ENCODE data around the gene SLFN14.
"Not testable (repeated sequence)": the region's sequence is repeated elsewhere in the genome, so short reads cannot be mapped to it uniquely, and the experiment has no call there.

The SLFN14 gene

GRCh38 chr17:35534576-35535093 is 26.0 kb downstream of the SLFN14 start:
- no peak for TF ChIP-seq JUND (IDR thresholded peaks at IDR 0.05; ENCODE audit: low read depth)
- in situ Hi-C loops (cut with HindIII; ENCODE audit: low pct_unique_long_range_greater_than_20kb, low sequenced_read_pairs), result loop anchor here (25.0 kb wide), 1 partner anchor 222 kb away; no protein-coding TSS in a partner anchor
- no peak for DNase-seq (ENCODE audit: low read depth in 1 of 2, low spot score in 1 of 2)

- no peak for TF ChIP-seq JUND (IDR thresholded peaks at IDR 0.05; ENCODE audit: low read depth)
- in situ Hi-C loops (cut with HindIII; ENCODE audit: low pct_unique_long_range_greater_than_20kb, low sequenced_read_pairs), result loop anchor here (25.0 kb wide), 1 partner anchor 219 kb away; no protein-coding TSS in a partner anchor
- DNase-seq (ENCODE audit: low read depth in 1 of 2, low spot score in 1 of 2), result no peak
Observed at GRCh38 chr17:35531160-35531559, 29.5 kb downstream of the SLFN14 start.

GRCh38 chr17:35529866-35530265 is 30.8 kb downstream of the SLFN14 start:
- no peak for TF ChIP-seq JUND (IDR thresholded peaks at IDR 0.05; ENCODE audit: low read depth)
- in situ Hi-C loops (cut with HindIII; ENCODE audit: low pct_unique_long_range_greater_than_20kb, low sequenced_read_pairs), result loop anchor here (25.0 kb wide), 1 partner anchor 218 kb away; no protein-coding TSS in a partner anchor
- no peak for DNase-seq (ENCODE audit: low read depth in 1 of 2, low spot score in 1 of 2)

GRCh38 chr17:35529326-35529725 is 31.3 kb downstream of the SLFN14 start:
- not testable (repeated sequence) for DNase-seq (ENCODE audit: low read depth in 1 of 2, low spot score in 1 of 2)
- in situ Hi-C loops (cut with HindIII; ENCODE audit: low pct_unique_long_range_greater_than_20kb, low sequenced_read_pairs), result loop anchor here (25.0 kb wide), 1 partner anchor 217 kb away; no protein-coding TSS in a partner anchor

- in situ Hi-C loops (cut with HindIII; ENCODE audit: low pct_unique_long_range_greater_than_20kb, low sequenced_read_pairs), result no loop called here
- TF ChIP-seq JUND (IDR thresholded peaks at IDR 0.05; ENCODE audit: low read depth), result no peak
Observed at GRCh38 chr17:35523296-35523695, 37.3 kb downstream of the SLFN14 start.

GRCh38 chr17:35521654-35522256 is 38.9 kb downstream of the SLFN14 start:
- DNase-seq (ENCODE audit: low read depth in 1 of 2, low spot score in 1 of 2); in situ Hi-C loops (cut with HindIII; ENCODE audit: low pct_unique_long_range_greater_than_20kb, low sequenced_read_pairs): not testable (repeated sequence)

More at GRCh38 chr17:35523296-35523695, 37.3 kb downstream of the SLFN14 start:
- no peak for DNase-seq (ENCODE audit: low read depth in 1 of 2, low spot score in 1 of 2)

GRCh38 chr17:35521150-35521549 is 39.5 kb downstream of the SLFN14 start:
- no peak for DNase-seq (ENCODE audit: low read depth in 1 of 2, low spot score in 1 of 2)
- in situ Hi-C loops (cut with HindIII; ENCODE audit: low pct_unique_long_range_greater_than_20kb, low sequenced_read_pairs), result no loop called here
- no peak for TF ChIP-seq JUND (IDR thresholded peaks at IDR 0.05; ENCODE audit: low read depth)

- DNase-seq (ENCODE audit: low read depth in 1 of 2, low spot score in 1 of 2), result no peak
- in situ Hi-C loops (cut with HindIII; ENCODE audit: low pct_unique_long_range_greater_than_20kb, low sequenced_read_pairs), result no loop called here
- no peak for TF ChIP-seq JUND (IDR thresholded peaks at IDR 0.05; ENCODE audit: low read depth)
Observed at GRCh38 chr17:35519906-35520442, 40.6 kb downstream of the SLFN14 start.

- DNase-seq (ENCODE audit: low read depth in 1 of 2, low spot score in 1 of 2), result no peak
- TF ChIP-seq JUND (IDR thresholded peaks at IDR 0.05; ENCODE audit: low read depth), result no peak
- in situ Hi-C loops (cut with HindIII; ENCODE audit: low pct_unique_long_range_greater_than_20kb, low sequenced_read_pairs), result no loop called here
Observed at GRCh38 chr17:35519439-35519838, 41.2 kb downstream of the SLFN14 start.

- DNase-seq (ENCODE audit: low read depth in 1 of 2, low spot score in 1 of 2); in situ Hi-C loops (cut with HindIII; ENCODE audit: low pct_unique_long_range_greater_than_20kb, low sequenced_read_pairs): not testable (repeated sequence)
Observed at GRCh38 chr17:35518431-35518830, 42.2 kb downstream of the SLFN14 start.

- TF ChIP-seq JUND (IDR thresholded peaks at IDR 0.05; ENCODE audit: low read depth), result no peak
- in situ Hi-C loops (cut with HindIII; ENCODE audit: low pct_unique_long_range_greater_than_20kb, low sequenced_read_pairs), result no loop called here
- DNase-seq (ENCODE audit: low read depth in 1 of 2, low spot score in 1 of 2), result no peak
Observed at GRCh38 chr17:35515027-35515426, 45.6 kb downstream of the SLFN14 start.

- DNase-seq (ENCODE audit: low read depth in 1 of 2, low spot score in 1 of 2), result no peak
- no peak for TF ChIP-seq JUND (IDR thresholded peaks at IDR 0.05; ENCODE audit: low read depth)
- in situ Hi-C loops (cut with HindIII; ENCODE audit: low pct_unique_long_range_greater_than_20kb, low sequenced_read_pairs), result no loop called here
Observed at GRCh38 chr17:35514564-35514963, 46.1 kb downstream of the SLFN14 start.
